ENCODE measurements around the gene HSPG2. TPM values are rescaled to one million over a fixed set of nuclear protein-coding genes. Genes with fewer than 3 reads are reported as not detected.

Gene HSPG2
- total and polyA plus RNA-seq, 9 of the 15 experiments (the other 6 are each of a cell fraction or from before 2014, with no cell fraction given) = 0.14 to 160 (median 15.7) TPM

GRCh38 chr1:21919520-21919919 is 17.6 kb downstream of the HSPG2 start (continued):
- TF ChIP-seq ZNF318 (IDR thresholded peaks at IDR 0.05; ENCODE audit: borderline replicate concordance in 1 of 2, low read depth in 1 of 2) (no peak), CCNT2 (IDR thresholded peaks at IDR 0.05; ENCODE audit: borderline replicate concordance, extremely low read depth, insufficient read length, low read depth, low read length) (no peak), SREBF1 (IDR thresholded peaks at IDR 0.05; ENCODE audit: borderline replicate concordance, low read depth, low read length) (no peak), ZNF583 (CRISPR knock-in tag; IDR thresholded peaks at IDR 0.05) (no peak), ZNF174 (CRISPR knock-in tag; IDR thresholded peaks at IDR 0.05) (no peak), SMARCA4 (IDR thresholded peaks at IDR 0.05) (peak; percentile 90), MLLT1 (IDR thresholded peaks at IDR 0.05) (no peak), ZBTB17 (CRISPR knock-in tag; IDR thresholded peaks at IDR 0.05) (no peak), IFI16 (CRISPR knock-in tag; IDR thresholded peaks at IDR 0.05) (no peak), FOXK2 (conservative IDR thresholded peaks at IDR 0.05 in 1 of 2, IDR thresholded peaks at IDR 0.05 in 1 of 2; ENCODE audit: low read depth in 2 of 2) (no peak), SPI1 (IDR thresholded peaks at IDR 0.05; ENCODE audit: borderline replicate concordance, low read depth, low read length) (no peak)
- TF ChIP-seq, protein P1, sequence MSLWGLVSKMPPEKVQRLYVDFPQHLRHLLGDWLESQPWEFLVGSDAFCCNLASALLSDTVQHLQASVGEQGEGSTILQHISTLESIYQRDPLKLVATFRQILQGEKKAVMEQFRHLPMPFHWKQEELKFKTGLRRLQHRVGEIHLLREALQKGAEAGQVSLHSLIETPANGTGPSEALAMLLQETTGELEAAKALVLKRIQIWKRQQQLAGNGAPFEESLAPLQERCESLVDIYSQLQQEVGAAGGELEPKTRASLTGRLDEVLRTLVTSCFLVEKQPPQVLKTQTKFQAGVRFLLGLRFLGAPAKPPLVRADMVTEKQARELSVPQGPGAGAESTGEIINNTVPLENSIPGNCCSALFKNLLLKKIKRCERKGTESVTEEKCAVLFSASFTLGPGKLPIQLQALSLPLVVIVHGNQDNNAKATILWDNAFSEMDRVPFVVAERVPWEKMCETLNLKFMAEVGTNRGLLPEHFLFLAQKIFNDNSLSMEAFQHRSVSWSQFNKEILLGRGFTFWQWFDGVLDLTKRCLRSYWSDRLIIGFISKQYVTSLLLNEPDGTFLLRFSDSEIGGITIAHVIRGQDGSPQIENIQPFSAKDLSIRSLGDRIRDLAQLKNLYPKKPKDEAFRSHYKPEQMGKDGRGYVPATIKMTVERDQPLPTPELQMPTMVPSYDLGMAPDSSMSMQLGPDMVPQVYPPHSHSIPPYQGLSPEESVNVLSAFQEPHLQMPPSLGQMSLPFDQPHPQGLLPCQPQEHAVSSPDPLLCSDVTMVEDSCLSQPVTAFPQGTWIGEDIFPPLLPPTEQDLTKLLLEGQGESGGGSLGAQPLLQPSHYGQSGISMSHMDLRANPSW (CRISPR knock-in tag; IDR thresholded peaks at IDR 0.05) = no peak
- TF ChIP-seq, protein P2, sequence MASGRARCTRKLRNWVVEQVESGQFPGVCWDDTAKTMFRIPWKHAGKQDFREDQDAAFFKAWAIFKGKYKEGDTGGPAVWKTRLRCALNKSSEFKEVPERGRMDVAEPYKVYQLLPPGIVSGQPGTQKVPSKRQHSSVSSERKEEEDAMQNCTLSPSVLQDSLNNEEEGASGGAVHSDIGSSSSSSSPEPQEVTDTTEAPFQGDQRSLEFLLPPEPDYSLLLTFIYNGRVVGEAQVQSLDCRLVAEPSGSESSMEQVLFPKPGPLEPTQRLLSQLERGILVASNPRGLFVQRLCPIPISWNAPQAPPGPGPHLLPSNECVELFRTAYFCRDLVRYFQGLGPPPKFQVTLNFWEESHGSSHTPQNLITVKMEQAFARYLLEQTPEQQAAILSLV (tag; IDR thresholded peaks at IDR 0.05) = no peak
- TF ChIP-seq, protein P3, sequence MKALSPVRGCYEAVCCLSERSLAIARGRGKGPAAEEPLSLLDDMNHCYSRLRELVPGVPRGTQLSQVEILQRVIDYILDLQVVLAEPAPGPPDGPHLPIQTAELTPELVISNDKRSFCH (CRISPR knock-in tag; IDR thresholded peaks at IDR 0.05) = no peak
- TF ChIP-seq, protein P3 (tag; IDR thresholded peaks at IDR 0.05) = no peak
